GM12878 (cell line): ENCODE data around the gene SLC22A31.

ENCODE experiments used
- EZH2 ChIP-seq: IDR thresholded peaks from 2 replicates; pipeline ENCODE4 v1.6.1; 2012; ENCODE audit warnings: low read depth, mild to moderate bottlenecking, control low read depth, inconsistent platforms, low read length, borderline replicate concordance; ENCODE audit not compliant: control insufficient read depth
- HDGF ChIP-seq: fragments of 450-650 bp; IDR thresholded peaks from 2 replicates; pipeline ENCODE4 v1.6.1; 2016; ENCODE audit warnings: antibody characterized with exemption
- MXI1 ChIP-seq: fragments of 150-350 bp; IDR thresholded peaks from 2 replicates; pipeline ENCODE4 v1.6.1; 2011; ENCODE audit warnings: low read depth, mild to moderate bottlenecking, inconsistent platforms, low read length, improper control_type of control experiment
- POLR2AphosphoS5 ChIP-seq: IDR thresholded peaks from 2 replicates; pipeline ENCODE4 v1.6.1; 2011; ENCODE audit warnings: mild to moderate bottlenecking, low read length, inconsistent platforms
- SMAD1 ChIP-seq: fragments of 450-650 bp; IDR thresholded peaks from 2 replicates; pipeline ENCODE4 v1.6.1; 2018; ENCODE audit warnings: mild to moderate bottlenecking, low read depth; ENCODE audit not compliant: partially characterized antibody
- SREBF2 ChIP-seq: IDR thresholded peaks from 2 replicates; pipeline ENCODE4 v1.6.1; 2012; ENCODE audit warnings: mild to moderate bottlenecking, low read length
- STAT3 ChIP-seq: IDR thresholded peaks from 2 replicates; pipeline ENCODE4 v1.6.1; 2011; ENCODE audit warnings: low read depth, low read length, improper control_type of control experiment
- TAF1 ChIP-seq: IDR thresholded peaks from 2 replicates; pipeline ENCODE4 v1.6.1; 2011; ENCODE audit warnings: mild to moderate bottlenecking, low read depth, low read length, borderline replicate concordance
- YBX1 ChIP-seq: fragments of 450-650 bp; IDR thresholded peaks from 2 replicates; pipeline ENCODE4 v1.6.1; 2016; ENCODE audit warnings: antibody characterized with exemption
- ZNF217 ChIP-seq: fragments of 450-650 bp; IDR thresholded peaks from 2 replicates; pipeline ENCODE4 v1.6.1; 2017; ENCODE audit warnings: antibody characterized with exemption, mild to moderate bottlenecking
- TF ChIP-seq, protein P1 (sequence below): IDR thresholded peaks from 2 replicates; pipeline ENCODE4 v1.6.1; 2011; ENCODE audit warnings: borderline replicate concordance, low read depth, mild to moderate bottlenecking, moderate library complexity, low read length; ENCODE audit not compliant: insufficient read depth, poor library complexity, severe bottlenecking
- TF ChIP-seq, protein P2 (sequence below): IDR thresholded peaks from 2 replicates; pipeline ENCODE4 v1.6.1; 2011; ENCODE audit warnings: low read depth, low read length, improper control_type of control experiment, borderline replicate concordance
- TF ChIP-seq, protein P3 (sequence below), 3 experiments: IDR thresholded peaks in 2 of 3; conservative IDR thresholded peaks in 1 of 3; 2 replicates each; pipeline ENCODE4 v1.5.1; 2011; ENCODE audit warnings: low read depth in 3 of 3, low read length in 3 of 3, mild to moderate bottlenecking in 3 of 3, control low read depth in 2 of 3, moderate library complexity in 2 of 3, inconsistent platforms in 1 of 3, mixed read lengths in 1 of 3; ENCODE audit not compliant: control insufficient read depth in 2 of 3, insufficient read depth in 1 of 3; ENCODE audit errors: extremely low read depth in 1 of 3
- TF ChIP-seq, protein P4 (sequence below): fragments of 450-650 bp; IDR thresholded peaks from 2 replicates; pipeline ENCODE4 v1.6.1; 2017; ENCODE audit warnings: mild to moderate bottlenecking

DNA sequence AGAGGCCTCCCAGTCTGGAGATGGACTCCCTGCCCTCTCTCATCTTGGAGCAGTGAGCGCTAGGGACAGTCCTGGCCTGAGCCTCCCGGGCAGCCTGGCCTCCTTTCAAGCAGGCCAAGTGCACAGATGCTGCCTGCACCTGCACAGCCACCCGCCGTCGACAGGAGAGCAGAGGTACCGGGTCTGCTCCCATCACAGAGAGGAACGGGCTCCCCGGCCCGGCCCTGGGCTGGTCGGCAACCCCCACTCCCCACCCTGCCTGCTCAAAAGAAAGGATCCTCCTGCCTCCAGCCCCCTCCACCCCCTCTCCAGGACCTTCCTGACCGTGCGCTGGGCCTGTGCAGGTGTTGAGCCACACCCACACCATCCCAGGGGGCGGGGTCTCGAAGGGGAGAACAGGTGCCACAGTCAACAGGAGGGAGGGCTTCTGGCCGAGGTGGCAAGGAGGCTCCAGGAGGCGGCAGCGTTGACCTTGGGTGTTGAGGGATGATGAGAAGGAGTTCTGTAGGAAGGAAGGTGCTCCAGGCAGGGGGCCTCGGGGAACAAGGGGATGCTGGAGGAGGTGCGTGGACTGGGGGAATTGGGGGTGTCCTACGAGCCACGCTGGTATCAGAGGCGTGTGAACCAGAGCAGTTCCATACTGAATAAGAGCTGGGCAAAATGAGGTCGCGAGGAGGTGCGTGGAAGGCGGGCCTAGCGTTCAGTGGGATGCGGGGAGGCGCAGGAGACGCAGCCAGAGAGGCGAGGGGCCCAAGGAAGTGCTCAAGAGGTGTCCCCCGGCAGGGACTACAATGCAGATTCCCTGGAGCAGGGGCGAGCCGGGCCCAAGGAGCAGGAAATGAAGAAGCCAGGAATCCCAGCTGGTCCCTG lies 29.8 kb downstream of the SLC22A31 start:
- TF ChIP-seq SMAD1 (no peak), TAF1 (no peak), EZH2 (no peak), SREBF2 (no peak), HDGF (no peak), POLR2AphosphoS5 (no peak), MXI1 (no peak), YBX1 (no peak), ZNF217 (no peak), STAT3 (no peak)
- TF ChIP-seq, protein P1, sequence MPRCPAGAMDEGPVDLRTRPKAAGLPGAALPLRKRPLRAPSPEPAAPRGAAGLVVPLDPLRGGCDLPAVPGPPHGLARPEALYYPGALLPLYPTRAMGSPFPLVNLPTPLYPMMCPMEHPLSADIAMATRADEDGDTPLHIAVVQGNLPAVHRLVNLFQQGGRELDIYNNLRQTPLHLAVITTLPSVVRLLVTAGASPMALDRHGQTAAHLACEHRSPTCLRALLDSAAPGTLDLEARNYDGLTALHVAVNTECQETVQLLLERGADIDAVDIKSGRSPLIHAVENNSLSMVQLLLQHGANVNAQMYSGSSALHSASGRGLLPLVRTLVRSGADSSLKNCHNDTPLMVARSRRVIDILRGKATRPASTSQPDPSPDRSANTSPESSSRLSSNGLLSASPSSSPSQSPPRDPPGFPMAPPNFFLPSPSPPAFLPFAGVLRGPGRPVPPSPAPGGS = no peak
- TF ChIP-seq, protein P2, sequence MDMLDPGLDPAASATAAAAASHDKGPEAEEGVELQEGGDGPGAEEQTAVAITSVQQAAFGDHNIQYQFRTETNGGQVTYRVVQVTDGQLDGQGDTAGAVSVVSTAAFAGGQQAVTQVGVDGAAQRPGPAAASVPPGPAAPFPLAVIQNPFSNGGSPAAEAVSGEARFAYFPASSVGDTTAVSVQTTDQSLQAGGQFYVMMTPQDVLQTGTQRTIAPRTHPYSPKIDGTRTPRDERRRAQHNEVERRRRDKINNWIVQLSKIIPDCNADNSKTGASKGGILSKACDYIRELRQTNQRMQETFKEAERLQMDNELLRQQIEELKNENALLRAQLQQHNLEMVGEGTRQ = no peak
- TF ChIP-seq, protein P3, sequence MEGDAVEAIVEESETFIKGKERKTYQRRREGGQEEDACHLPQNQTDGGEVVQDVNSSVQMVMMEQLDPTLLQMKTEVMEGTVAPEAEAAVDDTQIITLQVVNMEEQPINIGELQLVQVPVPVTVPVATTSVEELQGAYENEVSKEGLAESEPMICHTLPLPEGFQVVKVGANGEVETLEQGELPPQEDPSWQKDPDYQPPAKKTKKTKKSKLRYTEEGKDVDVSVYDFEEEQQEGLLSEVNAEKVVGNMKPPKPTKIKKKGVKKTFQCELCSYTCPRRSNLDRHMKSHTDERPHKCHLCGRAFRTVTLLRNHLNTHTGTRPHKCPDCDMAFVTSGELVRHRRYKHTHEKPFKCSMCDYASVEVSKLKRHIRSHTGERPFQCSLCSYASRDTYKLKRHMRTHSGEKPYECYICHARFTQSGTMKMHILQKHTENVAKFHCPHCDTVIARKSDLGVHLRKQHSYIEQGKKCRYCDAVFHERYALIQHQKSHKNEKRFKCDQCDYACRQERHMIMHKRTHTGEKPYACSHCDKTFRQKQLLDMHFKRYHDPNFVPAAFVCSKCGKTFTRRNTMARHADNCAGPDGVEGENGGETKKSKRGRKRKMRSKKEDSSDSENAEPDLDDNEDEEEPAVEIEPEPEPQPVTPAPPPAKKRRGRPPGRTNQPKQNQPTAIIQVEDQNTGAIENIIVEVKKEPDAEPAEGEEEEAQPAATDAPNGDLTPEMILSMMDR (IDR thresholded peaks at IDR 0.05 in 2 of 3, conservative IDR thresholded peaks at IDR 0.05 in 1 of 3; ENCODE audit: control insufficient read depth in 2 of 3, extremely low read depth in 1 of 3, insufficient read depth in 1 of 3, low read depth in 3 of 3, low read length in 3 of 3) = peak in 1 of 3 experiments; percentile 27; a peak in 1 of 6 replicates
- TF ChIP-seq, protein P4, sequence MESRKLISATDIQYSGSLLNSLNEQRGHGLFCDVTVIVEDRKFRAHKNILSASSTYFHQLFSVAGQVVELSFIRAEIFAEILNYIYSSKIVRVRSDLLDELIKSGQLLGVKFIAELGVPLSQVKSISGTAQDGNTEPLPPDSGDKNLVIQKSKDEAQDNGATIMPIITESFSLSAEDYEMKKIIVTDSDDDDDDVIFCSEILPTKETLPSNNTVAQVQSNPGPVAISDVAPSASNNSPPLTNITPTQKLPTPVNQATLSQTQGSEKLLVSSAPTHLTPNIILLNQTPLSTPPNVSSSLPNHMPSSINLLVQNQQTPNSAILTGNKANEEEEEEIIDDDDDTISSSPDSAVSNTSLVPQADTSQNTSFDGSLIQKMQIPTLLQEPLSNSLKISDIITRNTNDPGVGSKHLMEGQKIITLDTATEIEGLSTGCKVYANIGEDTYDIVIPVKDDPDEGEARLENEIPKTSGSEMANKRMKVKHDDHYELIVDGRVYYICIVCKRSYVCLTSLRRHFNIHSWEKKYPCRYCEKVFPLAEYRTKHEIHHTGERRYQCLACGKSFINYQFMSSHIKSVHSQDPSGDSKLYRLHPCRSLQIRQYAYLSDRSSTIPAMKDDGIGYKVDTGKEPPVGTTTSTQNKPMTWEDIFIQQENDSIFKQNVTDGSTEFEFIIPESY = no peak
